OCI-LY1 (cell line): ENCODE measurements around the gene CRYAB.
"Not testable (repeated sequence)": the region's sequence is repeated elsewhere in the genome, so short reads cannot be mapped to it uniquely, and the experiment has no call there.

Experiments used
- H2AFZ ChIP-seq: fragments of 200-600 bp; sonication (generic), shearing (Covaris generic); 2 replicates; pipeline ENCODE4 v1.6.0; 2014; ENCODE audit warnings: antibody characterized with exemption, mild to moderate bottlenecking, low read length
- H3F3A ChIP-seq: fragments of 200-600 bp; sonication (generic), shearing (Covaris generic); 2 replicates; pipeline ENCODE4 v1.6.0; 2014; ENCODE audit warnings: mild to moderate bottlenecking, antibody characterized with exemption, low read length, moderate library complexity; ENCODE audit not compliant: insufficient read depth
- H3K27ac ChIP-seq: fragments of 200-600 bp; sonication (generic); 2 replicates; pipeline ENCODE4 v1.5.1; 2014; ENCODE audit warnings: low read length, mixed run types, mild to moderate bottlenecking, low read depth; ENCODE audit not compliant: poor library complexity, severe bottlenecking
- H3K27me3 ChIP-seq: fragments of 200-600 bp; sonication (generic); 2 replicates; pipeline ENCODE4 v1.6.0; 2014; ENCODE audit warnings: antibody characterized with exemption, mild to moderate bottlenecking, low read length, moderate library complexity; ENCODE audit not compliant: insufficient read depth
- H3K36me3 ChIP-seq: fragments of 200-600 bp; sonication (generic); 2 replicates; pipeline ENCODE4 v1.6.1; 2014; ENCODE audit warnings: mild to moderate bottlenecking, antibody characterized with exemption, low read length, moderate library complexity, mixed read lengths; ENCODE audit not compliant: insufficient read depth
- H3K4me1 ChIP-seq: fragments of 200-600 bp; sonication (generic); 2 replicates; pipeline ENCODE4 v1.5.1; 2014; ENCODE audit warnings: mild to moderate bottlenecking, low read length, moderate library complexity; ENCODE audit not compliant: insufficient read depth, severe bottlenecking
- H3K4me2 ChIP-seq: fragments of 200-600 bp; sonication (generic), shearing (Covaris generic); 2 replicates; pipeline ENCODE4 v1.6.1; 2014; ENCODE audit warnings: low read length
- H3K4me3 ChIP-seq: fragments of 200-600 bp; sonication (generic); 2 replicates; pipeline ENCODE4 v1.5.1; 2014; ENCODE audit warnings: low read length, low read depth, mild to moderate bottlenecking, mixed read lengths; ENCODE audit not compliant: poor library complexity, severe bottlenecking
- H3K79me2 ChIP-seq: fragments of 200-600 bp; shearing (Covaris generic); 2 replicates; pipeline ENCODE4 v1.6.1; 2016; ENCODE audit warnings: mixed run types, low read length, mixed read lengths; ENCODE audit not compliant: insufficient read depth
- H3K9ac ChIP-seq: fragments of 200-600 bp; sonication (generic), shearing (Covaris generic); 2 replicates; pipeline ENCODE4 v1.6.1; 2014; ENCODE audit warnings: mild to moderate bottlenecking, low read length, mixed read lengths
- H3K9me2 ChIP-seq: fragments of 200-600 bp; sonication (generic), shearing (Covaris generic); 2 replicates; pipeline ENCODE4 v1.6.1; 2014; ENCODE audit warnings: low read depth, mild to moderate bottlenecking, low read length, mixed read lengths
- H3K9me3 ChIP-seq: fragments of 200-600 bp; shearing (Covaris generic); 2 replicates; pipeline ENCODE4 v1.6.1; 2014; ENCODE audit warnings: low read length, mixed read lengths
- H4K20me1 ChIP-seq: fragments of 200-600 bp; sonication (generic), shearing (Covaris generic); 2 replicates; pipeline ENCODE4 v1.6.0; 2016; ENCODE audit warnings: mild to moderate bottlenecking, low read length; ENCODE audit not compliant: insufficient read depth
- EZH2 ChIP-seq: fragments of 200-600 bp; sonication (generic), shearing (Covaris generic); IDR thresholded peaks from 2 replicates; pipeline ENCODE4 v1.8.0; 2017; ENCODE audit warnings: borderline replicate concordance, mixed run types, mild to moderate bottlenecking, antibody characterized with exemption, low read length, moderate library complexity, mixed read lengths
- TF ChIP-seq, protein P1 (sequence below): fragments of 200-600 bp; sonication (generic), shearing (Covaris generic); IDR thresholded peaks from 2 replicates; pipeline ENCODE4 v1.5.1; 2017; ENCODE audit warnings: mild to moderate bottlenecking, antibody characterized with exemption, low read length, moderate library complexity, mixed read lengths

The CRYAB gene

DNA sequence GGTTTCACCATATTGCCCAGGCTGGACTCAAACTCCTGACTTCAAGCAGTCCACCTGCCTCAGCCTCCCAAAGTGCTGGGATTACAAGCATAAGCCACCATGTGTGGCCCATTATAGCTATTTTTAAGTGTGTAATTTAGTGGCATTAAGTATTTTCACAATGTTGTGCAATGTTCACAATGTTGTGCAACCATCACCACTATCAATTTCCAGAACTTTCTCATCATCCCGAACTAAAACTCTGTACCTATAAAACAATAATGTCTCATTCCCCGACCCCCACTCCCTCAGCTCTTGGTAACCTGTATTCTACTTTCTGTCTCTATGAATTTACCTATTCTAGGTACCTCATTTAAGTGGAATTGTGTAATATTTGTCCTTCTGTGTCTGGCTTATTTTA lies 24.7 kb downstream of the CRYAB start:
- H3K4me1 ChIP-seq, result no peaks in the 10 kb centered on the region
- no peaks in the 10 kb centered on the region for H3K27me3 ChIP-seq
- no peak overlapping the region for H3K9ac ChIP-seq
- H3K79me2 ChIP-seq, result no peaks in the 10 kb centered on the region
- no peaks in the 10 kb centered on the region for H4K20me1 ChIP-seq
- H3K27ac ChIP-seq, result no peak overlapping the region
- H3F3A ChIP-seq, result no peaks in the 10 kb centered on the region
- H3K4me2 ChIP-seq, result no peak overlapping the region
- no peak overlapping the region for H3K4me3 ChIP-seq
- H3K9me2 ChIP-seq, result no peaks in the 10 kb centered on the region
- H2AFZ ChIP-seq, result no peak overlapping the region
- no peak for TF ChIP-seq EZH2
- TF ChIP-seq, protein P1, sequence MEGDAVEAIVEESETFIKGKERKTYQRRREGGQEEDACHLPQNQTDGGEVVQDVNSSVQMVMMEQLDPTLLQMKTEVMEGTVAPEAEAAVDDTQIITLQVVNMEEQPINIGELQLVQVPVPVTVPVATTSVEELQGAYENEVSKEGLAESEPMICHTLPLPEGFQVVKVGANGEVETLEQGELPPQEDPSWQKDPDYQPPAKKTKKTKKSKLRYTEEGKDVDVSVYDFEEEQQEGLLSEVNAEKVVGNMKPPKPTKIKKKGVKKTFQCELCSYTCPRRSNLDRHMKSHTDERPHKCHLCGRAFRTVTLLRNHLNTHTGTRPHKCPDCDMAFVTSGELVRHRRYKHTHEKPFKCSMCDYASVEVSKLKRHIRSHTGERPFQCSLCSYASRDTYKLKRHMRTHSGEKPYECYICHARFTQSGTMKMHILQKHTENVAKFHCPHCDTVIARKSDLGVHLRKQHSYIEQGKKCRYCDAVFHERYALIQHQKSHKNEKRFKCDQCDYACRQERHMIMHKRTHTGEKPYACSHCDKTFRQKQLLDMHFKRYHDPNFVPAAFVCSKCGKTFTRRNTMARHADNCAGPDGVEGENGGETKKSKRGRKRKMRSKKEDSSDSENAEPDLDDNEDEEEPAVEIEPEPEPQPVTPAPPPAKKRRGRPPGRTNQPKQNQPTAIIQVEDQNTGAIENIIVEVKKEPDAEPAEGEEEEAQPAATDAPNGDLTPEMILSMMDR, result no peak
- no peaks in the 10 kb centered on the region; the same call in 1 of the 2 replicates for H3K36me3 ChIP-seq
- no peaks in the 10 kb centered on the region for H3K9me3 ChIP-seq

DNA sequence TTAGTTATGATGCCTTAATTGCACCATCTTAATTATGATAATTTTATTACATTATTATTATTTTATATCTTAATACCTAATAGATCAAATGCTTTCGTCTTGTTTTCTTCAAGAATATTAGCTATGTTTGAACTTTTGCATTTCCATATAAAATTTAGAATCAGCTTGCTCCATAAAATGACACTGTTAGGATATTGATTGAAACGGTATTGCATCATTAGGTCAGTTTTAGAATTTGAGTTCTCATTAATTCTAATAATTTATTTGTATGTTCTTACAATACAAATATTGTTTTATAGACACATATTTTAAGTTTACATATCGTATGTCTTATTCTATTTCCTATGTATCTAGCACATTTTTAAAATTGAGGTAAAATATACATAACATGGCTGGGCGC lies 25.5 kb downstream of the CRYAB start:
- Histone ChIP-seq H3K27me3 (no peaks in the 10 kb centered on the region), H4K20me1 (no peaks in the 10 kb centered on the region), H3K9me2 (no peaks in the 10 kb centered on the region), H3K4me3 (no peak overlapping the region), H3K4me2 (no peak overlapping the region), H2AFZ (no peak overlapping the region), H3F3A (no peaks in the 10 kb centered on the region), H3K79me2 (no peaks in the 10 kb centered on the region), H3K9me3 (no peaks in the 10 kb centered on the region), H3K36me3 (no peaks in the 10 kb centered on the region; the same call in 1 of the 2 replicates), H3K9ac (no peak overlapping the region), H3K4me1 (no peaks in the 10 kb centered on the region), H3K27ac (no peak overlapping the region)
- TF ChIP-seq EZH2, result no peak

DNA sequence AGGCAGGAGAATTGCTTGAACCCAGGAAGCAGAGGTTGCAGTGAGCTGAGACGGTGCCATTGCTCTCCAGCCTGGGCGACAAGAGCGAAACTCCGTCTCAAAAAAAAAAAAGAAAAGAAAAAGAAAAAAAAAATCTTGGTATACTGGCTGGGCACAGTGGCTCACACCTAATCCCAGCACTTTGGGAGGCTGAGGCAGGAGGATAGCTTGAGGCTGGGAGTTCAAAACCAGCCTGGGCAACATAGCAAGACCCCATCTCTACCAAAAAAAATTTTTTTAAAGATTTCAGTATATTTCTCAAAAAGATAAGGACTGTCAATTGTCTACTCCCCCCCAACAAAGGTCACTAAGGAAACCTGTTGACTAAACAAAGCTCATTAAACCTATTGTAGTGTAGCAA lies 26.5 kb downstream of the CRYAB start:
- not testable (repeated sequence) for H3K4me1 ChIP-seq, H3K27me3 ChIP-seq, H3K9ac ChIP-seq, H3K27ac ChIP-seq, H3K4me2 ChIP-seq, H3K9me2 ChIP-seq, H2AFZ ChIP-seq, H3K9me3 ChIP-seq, H3K79me2 ChIP-seq, H3F3A ChIP-seq, H3K36me3 ChIP-seq, H4K20me1 ChIP-seq, H3K4me3 ChIP-seq

DNA sequence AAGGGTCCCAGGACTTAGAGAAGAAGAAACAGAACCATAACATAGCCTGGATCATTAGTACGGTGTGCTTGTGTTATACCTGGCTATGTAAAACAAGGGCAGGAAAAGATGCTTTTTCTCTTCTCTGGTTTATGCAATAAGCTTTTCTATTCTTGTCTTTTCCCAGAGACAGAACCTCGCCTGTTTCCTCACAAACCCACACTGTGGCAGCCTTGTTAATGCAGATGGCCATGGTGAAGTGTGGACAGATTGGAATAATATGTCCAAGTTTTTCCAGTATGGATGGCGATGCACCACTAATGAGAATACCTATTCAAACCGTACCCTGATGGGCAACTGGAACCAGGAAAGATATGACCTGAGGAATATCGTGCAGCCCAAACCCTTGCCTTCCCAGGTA lies 29.4 kb downstream of the CRYAB start:
- TF ChIP-seq, protein P1, result no peak
- no peak for TF ChIP-seq EZH2
- Histone ChIP-seq H3K4me3 (no peak overlapping the region), H3K27me3 (no peaks in the 10 kb centered on the region), H3K9ac (no peak overlapping the region), H3K9me3 (no peaks in the 10 kb centered on the region), H2AFZ (no peak overlapping the region), H3K79me2 (no peaks in the 10 kb centered on the region), H3F3A (0 out of 2 replicates have a peak, but pooled peaks cover 3% of the 10 kb centered on the region), H3K36me3 (no peaks in the 10 kb centered on the region; the same call in 1 of the 2 replicates), H3K4me1 (peaks cover 26% of the 10 kb centered on the region), H4K20me1 (no peaks in the 10 kb centered on the region), H3K4me2 (no peak overlapping the region), H3K27ac (no peak overlapping the region), H3K9me2 (no peaks in the 10 kb centered on the region)
